Activated naive CD8-positive, alpha-beta T cell (primary cell): ENCODE measurements around the gene DHRS7.
A peak's percentile ranks its signal among the peaks of the same experiment; 100 is the strongest.
"Not testable (repeated sequence)": the region's sequence is repeated elsewhere in the genome, so short reads cannot be mapped to it uniquely, and the experiment has no call there.

Experiments
- H3K27ac Mint-ChIP-seq: one replicate; pipeline ENCODE4 v1.8.0; 2021; ENCODE audit warnings: mixed read lengths
- H3K27me3 Mint-ChIP-seq: one replicate; pipeline ENCODE4 v1.8.0; 2021; ENCODE audit warnings: mixed read lengths
- H3K36me3 Mint-ChIP-seq: one replicate; pipeline ENCODE4 v1.8.0; 2021; ENCODE audit warnings: mixed read lengths
- H3K4me1 Mint-ChIP-seq: one replicate; pipeline ENCODE4 v1.8.0; 2021; ENCODE audit warnings: low read depth, mixed read lengths
- H3K4me3 Mint-ChIP-seq: one replicate; pipeline ENCODE4 v1.8.0; 2021; ENCODE audit warnings: mild to moderate bottlenecking, mixed read lengths
- H3K9me3 Mint-ChIP-seq: one replicate; pipeline ENCODE4 v1.8.0; 2021; ENCODE audit warnings: low read depth, mixed read lengths

Gene DHRS7

GRCh38 chr14:60125918-60126317 lies 39.3 kb downstream of the DHRS7 start:
- H3K27me3 Mint-ChIP-seq: no peaks in the 10 kb centered on the region
- no peak overlapping the region for H3K27ac Mint-ChIP-seq
- H3K36me3 Mint-ChIP-seq: peaks cover 56% of the 10 kb centered on the region
- H3K9me3 Mint-ChIP-seq: no peaks in the 10 kb centered on the region
- H3K4me3 Mint-ChIP-seq: no peak overlapping the region
- H3K4me1 Mint-ChIP-seq: peaks cover 6% of the 10 kb centered on the region

GRCh38 chr14:60116181-60116580 lies 49.0 kb downstream of the DHRS7 start:
- H3K4me1 Mint-ChIP-seq: peaks cover 8% of the 10 kb centered on the region
- H3K4me3 Mint-ChIP-seq: no peak overlapping the region
- no peaks in the 10 kb centered on the region for H3K27me3 Mint-ChIP-seq
- no peak overlapping the region for H3K27ac Mint-ChIP-seq
- H3K36me3 Mint-ChIP-seq: peaks cover 20% of the 10 kb centered on the region
- no peaks in the 10 kb centered on the region for H3K9me3 Mint-ChIP-seq

- Mint-ChIP-seq H3K36me3 (peaks cover 22% of the 10 kb centered on the region), H3K4me3 (no peak overlapping the region), H3K27me3 (no peaks in the 10 kb centered on the region), H3K27ac (no peak overlapping the region), H3K4me1 (peaks cover 10% of the 10 kb centered on the region), H3K9me3 (no peaks in the 10 kb centered on the region)
Measured at GRCh38 chr14:60114881-60115280, 50.3 kb downstream of the DHRS7 start.

- no peak overlapping the region for H3K27ac Mint-ChIP-seq
- H3K9me3 Mint-ChIP-seq: no peaks in the 10 kb centered on the region
- peaks cover 10% of the 10 kb centered on the region for H3K4me1 Mint-ChIP-seq
- H3K27me3 Mint-ChIP-seq: no peaks in the 10 kb centered on the region
- H3K36me3 Mint-ChIP-seq: peaks cover 20% of the 10 kb centered on the region
- no peak overlapping the region for H3K4me3 Mint-ChIP-seq
Measured at GRCh38 chr14:60111732-60112131, 53.5 kb downstream of the DHRS7 start.

- peaks cover 24% of the 10 kb centered on the region for H3K4me1 Mint-ChIP-seq
Measured at GRCh38 chr14:60107477-60107876, 57.7 kb downstream of the DHRS7 start.

GRCh38 chr14:60106339-60106738 lies 58.9 kb downstream of the DHRS7 start:
- no peaks in the 10 kb centered on the region for H3K9me3 Mint-ChIP-seq
- peaks cover 15% of the 10 kb centered on the region for H3K36me3 Mint-ChIP-seq
- no peaks in the 10 kb centered on the region for H3K27me3 Mint-ChIP-seq
- H3K4me1 Mint-ChIP-seq: peaks cover 29% of the 10 kb centered on the region
- H3K27ac Mint-ChIP-seq: no peak overlapping the region
- H3K4me3 Mint-ChIP-seq: no peak overlapping the region

More at GRCh38 chr14:60107477-60107876, 57.7 kb downstream of the DHRS7 start:
- Mint-ChIP-seq H3K36me3 (peaks cover 15% of the 10 kb centered on the region), H3K4me3 (no peak overlapping the region), H3K9me3 (no peaks in the 10 kb centered on the region), H3K27ac (no peak overlapping the region), H3K27me3 (no peaks in the 10 kb centered on the region)

- Mint-ChIP-seq H3K27ac (no peak overlapping the region), H3K9me3 (no peaks in the 10 kb centered on the region), H3K4me3 (no peak overlapping the region), H3K36me3 (peaks cover 12% of the 10 kb centered on the region), H3K27me3 (no peaks in the 10 kb centered on the region), H3K4me1 (peaks cover 46% of the 10 kb centered on the region)
Measured at GRCh38 chr14:60102389-60102788, 62.8 kb downstream of the DHRS7 start.

- H3K9me3 Mint-ChIP-seq: no peaks in the 10 kb centered on the region
- no peak overlapping the region for H3K27ac Mint-ChIP-seq
- H3K36me3 Mint-ChIP-seq: peaks cover 14% of the 10 kb centered on the region
- peaks cover 46% of the 10 kb centered on the region for H3K4me1 Mint-ChIP-seq
- H3K4me3 Mint-ChIP-seq: no peak overlapping the region
- no peaks in the 10 kb centered on the region for H3K27me3 Mint-ChIP-seq
Measured at GRCh38 chr14:60101786-60102185, 63.4 kb downstream of the DHRS7 start.

- H3K4me1 Mint-ChIP-seq: peaks cover 51% of the 10 kb centered on the region
- H3K27ac Mint-ChIP-seq: not testable (repeated sequence)
Measured at GRCh38 chr14:60099855-60100254, 65.3 kb downstream of the DHRS7 start.

GRCh38 chr14:60097974-60098373 lies 67.2 kb downstream of the DHRS7 start:
- Mint-ChIP-seq H3K27me3 (no peaks in the 10 kb centered on the region), H3K9me3 (peaks cover 4% of the 10 kb centered on the region), H3K4me3 (no peak overlapping the region), H3K36me3 (peaks cover 24% of the 10 kb centered on the region), H3K4me1 (peaks cover 61% of the 10 kb centered on the region), H3K27ac (no peak overlapping the region)

More at GRCh38 chr14:60099855-60100254, 65.3 kb downstream of the DHRS7 start:
- not testable (repeated sequence) for H3K4me3 Mint-ChIP-seq, H3K9me3 Mint-ChIP-seq, H3K27me3 Mint-ChIP-seq
- H3K36me3 Mint-ChIP-seq: peaks cover 18% of the 10 kb centered on the region

- no peak overlapping the region for H3K4me3 Mint-ChIP-seq
- H3K27ac Mint-ChIP-seq: no peak overlapping the region
- peaks cover 51% of the 10 kb centered on the region for H3K4me1 Mint-ChIP-seq
- H3K9me3 Mint-ChIP-seq: peaks cover 4% of the 10 kb centered on the region
- H3K36me3 Mint-ChIP-seq: peaks cover 24% of the 10 kb centered on the region
- H3K27me3 Mint-ChIP-seq: no peaks in the 10 kb centered on the region
Measured at GRCh38 chr14:60095781-60096450, 69.3 kb downstream of the DHRS7 start.

- H3K27ac Mint-ChIP-seq: peak overlapping the region; percentile 72
- H3K9me3 Mint-ChIP-seq: peaks cover 4% of the 10 kb centered on the region
- H3K27me3 Mint-ChIP-seq: no peaks in the 10 kb centered on the region
- H3K4me3 Mint-ChIP-seq: peak overlapping the region; percentile 93
- peaks cover 49% of the 10 kb centered on the region for H3K4me1 Mint-ChIP-seq
- peaks cover 23% of the 10 kb centered on the region for H3K36me3 Mint-ChIP-seq
Measured at GRCh38 chr14:60095231-60095630, 70.0 kb downstream of the DHRS7 start.

- Mint-ChIP-seq H3K9me3 (peaks cover 4% of the 10 kb centered on the region), H3K27ac (peak overlapping the region; percentile 97), H3K27me3 (no peaks in the 10 kb centered on the region), H3K4me3 (peak overlapping the region; percentile 93), H3K36me3 (peaks cover 24% of the 10 kb centered on the region), H3K4me1 (peaks cover 44% of the 10 kb centered on the region)
Measured at GRCh38 chr14:60094306-60094897, 70.8 kb downstream of the DHRS7 start.
